ENCODE results near the gene PON2. TPM values are rescaled to one million over a fixed set of nuclear protein-coding genes. Genes with fewer than 3 reads are reported as not detected.

PON2 gene
- polyA plus RNA-seq, 1 donor, result 265 TPM

Other genes with a start within 250 kb of the PON2 start
- gene PON1, start 110.5 kb downstream of the PON2 start, polyA plus RNA-seq (ENCODE audit: insufficient read length), result 0.33 TPM
- 2.5 TPM for gene PON3, start 38.7 kb downstream of the PON2 start, polyA plus RNA-seq (ENCODE audit: insufficient read length)
- 0.10 TPM for gene ASB4, start 50.9 kb upstream of the PON2 start, polyA plus RNA-seq (ENCODE audit: insufficient read length)
- gene PDK4, start 161.5 kb upstream of the PON2 start, polyA plus RNA-seq (ENCODE audit: insufficient read length), result 17.4 TPM

Data from left kidney (tissue), 1 donor.